ENCODE results near the gene C19orf73. TPM values are rescaled to one million over a fixed set of nuclear protein-coding genes. Genes with fewer than 3 reads are reported as not detected.
A peak's percentile ranks its signal among the peaks of the same experiment; 100 is the strongest.

The C19orf73 gene
- total RNA-seq, 1 donor from 2014 or later: not detected

DNA sequence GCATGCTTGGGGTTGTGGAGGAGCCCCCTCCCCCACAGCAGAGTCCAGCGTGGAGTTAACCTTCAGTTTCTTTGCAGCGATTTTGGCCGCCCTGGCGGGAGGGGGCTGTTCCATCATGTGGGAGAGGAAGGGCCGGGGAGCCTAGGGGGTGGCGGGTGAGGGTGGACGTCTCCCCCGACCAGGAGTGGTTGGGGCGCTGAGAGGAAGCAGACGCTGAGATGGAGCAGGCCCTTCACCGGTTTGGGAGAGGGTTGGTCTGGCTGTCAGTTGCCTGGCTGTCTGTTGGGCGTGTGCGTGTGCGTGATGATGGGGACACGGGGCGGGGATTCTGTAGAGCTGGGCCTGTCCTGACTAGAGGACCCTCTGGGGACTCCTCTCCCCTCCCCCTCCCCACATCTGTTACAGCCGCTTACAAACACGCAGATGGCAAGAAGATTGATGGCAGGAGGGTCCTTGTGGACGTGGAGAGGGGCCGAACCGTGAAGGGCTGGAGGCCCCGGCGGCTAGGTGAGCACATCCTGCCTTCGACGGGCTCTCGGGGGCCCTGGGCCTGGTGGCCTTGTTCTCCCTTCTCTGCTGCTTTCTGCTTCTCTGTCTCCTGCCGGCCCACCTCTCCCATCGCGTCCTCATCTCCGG lies 14.6 kb downstream of the C19orf73 start:
- Histone ChIP-seq H3K9ac (ENCODE audit: low read depth in 1 of 3, low read length in 3 of 3) (no peak overlapping the region), H3K36me3 (ENCODE audit: control insufficient read depth in 3 of 3, insufficient read depth in 3 of 3, low read length in 3 of 3) (peaks cover 66 to 71% (median 70%) of the 10 kb centered on the region in 3 donors), H3K27ac (ENCODE audit: low read depth, low read length) (no peak overlapping the region)

DNA sequence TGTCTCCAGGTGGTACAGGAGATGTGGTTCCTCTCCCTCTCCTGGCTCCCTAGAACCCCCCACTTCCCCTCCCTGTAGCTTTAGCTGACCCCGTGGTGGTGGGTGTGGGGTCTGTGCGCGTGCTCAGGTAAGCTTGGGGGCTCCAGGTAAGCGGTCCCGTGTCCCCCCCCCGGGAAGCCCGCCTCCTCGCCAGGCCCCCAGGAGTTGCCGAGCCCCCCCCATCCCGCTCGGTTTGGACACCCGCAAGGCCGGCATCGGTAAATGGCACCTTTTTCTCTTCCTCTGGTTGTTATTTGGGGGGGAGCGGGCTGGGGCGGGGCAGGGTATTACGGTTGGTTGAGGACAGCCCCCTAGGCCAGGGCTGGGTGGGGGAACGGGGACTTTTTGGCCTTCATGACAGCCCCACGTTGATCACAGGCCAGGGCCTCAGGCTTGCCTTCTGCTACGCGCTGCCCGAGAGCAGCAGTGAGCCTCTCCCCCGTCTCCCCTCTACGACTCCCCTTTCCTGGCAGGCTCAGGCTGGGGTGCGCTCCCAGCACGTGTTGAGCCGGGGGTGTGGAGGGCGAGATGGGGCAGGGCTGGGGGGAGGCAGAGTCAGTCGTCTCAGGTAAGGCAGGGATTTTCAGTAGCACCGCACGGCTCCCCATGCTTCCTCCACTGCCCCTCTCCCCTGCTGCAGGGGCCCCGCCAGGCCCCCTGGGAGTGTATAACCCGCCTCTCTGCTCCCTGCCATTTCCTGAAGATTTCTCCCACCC lies 15.4 kb downstream of the C19orf73 start:
- no peaks in the 10 kb centered on the region for H3K27me3 ChIP-seq (ENCODE audit: control insufficient read depth in 3 of 3, insufficient read depth in 3 of 3, low read length in 3 of 3)
- no peaks in the 10 kb centered on the region for H3K9me3 ChIP-seq (ENCODE audit: control insufficient read depth in 3 of 3, low read length in 3 of 3)
- H3K27ac ChIP-seq (ENCODE audit: low read depth, low read length): no peak overlapping the region
- no peak overlapping the region for H3K9ac ChIP-seq (ENCODE audit: low read depth in 1 of 3, low read length in 3 of 3)
- H3K36me3 ChIP-seq (ENCODE audit: control insufficient read depth in 3 of 3, insufficient read depth in 3 of 3, low read length in 3 of 3): peaks cover 68 to 73% (median 72%) of the 10 kb centered on the region in 3 donors
- no peak overlapping the region for H3K4me3 ChIP-seq (ENCODE audit: low read length in 3 of 3)
- peaks cover 4 to 23% (median 19%) of the 10 kb centered on the region in 3 donors for H3K4me1 ChIP-seq (ENCODE audit: control insufficient read depth in 3 of 3, insufficient read depth in 3 of 3, low read length in 3 of 3)

More for the DNA sequence above, 14.6 kb downstream of the C19orf73 start:
- no peaks in the 10 kb centered on the region for H3K27me3 ChIP-seq (ENCODE audit: control insufficient read depth in 3 of 3, insufficient read depth in 3 of 3, low read length in 3 of 3)
- no peaks in the 10 kb centered on the region for H3K9me3 ChIP-seq (ENCODE audit: control insufficient read depth in 3 of 3, low read length in 3 of 3)
- no peak overlapping the region for H3K4me3 ChIP-seq (ENCODE audit: low read length in 3 of 3)
- peaks cover 3 to 21% (median 12%) of the 10 kb centered on the region in 3 donors for H3K4me1 ChIP-seq (ENCODE audit: control insufficient read depth in 3 of 3, insufficient read depth in 3 of 3, low read length in 3 of 3)

DNA sequence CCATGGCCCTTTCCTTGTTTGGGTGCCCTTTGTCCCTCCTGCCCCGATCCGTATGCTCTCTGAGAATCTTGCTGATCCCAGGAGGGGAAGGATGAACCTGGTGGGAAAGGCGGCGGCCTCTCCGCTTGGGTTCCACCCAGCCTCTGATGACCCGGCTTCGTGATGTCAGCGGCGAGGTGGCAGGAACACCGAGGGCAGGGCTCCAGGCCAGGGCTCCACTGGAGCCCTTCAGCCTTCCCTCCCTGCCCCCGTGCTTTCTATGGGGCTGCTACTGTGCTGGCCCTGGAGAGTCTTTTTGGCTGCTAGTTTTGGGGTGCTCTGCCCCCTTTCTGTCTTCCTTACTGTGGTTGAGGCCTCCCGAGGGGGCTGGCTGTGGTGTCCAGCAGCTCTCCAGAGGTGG lies 16.6 kb downstream of the C19orf73 start:
- peaks cover 16 to 35% (median 31%) of the 10 kb centered on the region in 3 donors for H3K4me1 ChIP-seq (ENCODE audit: control insufficient read depth in 3 of 3, insufficient read depth in 3 of 3, low read length in 3 of 3)
- peaks cover 65 to 72% (median 69%) of the 10 kb centered on the region in 3 donors for H3K36me3 ChIP-seq (ENCODE audit: control insufficient read depth in 3 of 3, insufficient read depth in 3 of 3, low read length in 3 of 3)
- no peak overlapping the region for H3K27ac ChIP-seq (ENCODE audit: low read depth, low read length)
- H3K27me3 ChIP-seq (ENCODE audit: control insufficient read depth in 3 of 3, insufficient read depth in 3 of 3, low read length in 3 of 3): no peaks in the 10 kb centered on the region
- H3K4me3 ChIP-seq (ENCODE audit: low read length in 3 of 3): no peak overlapping the region
- H3K9me3 ChIP-seq (ENCODE audit: control insufficient read depth in 3 of 3, low read length in 3 of 3): no peaks in the 10 kb centered on the region
- H3K9ac ChIP-seq (ENCODE audit: low read depth in 1 of 3, low read length in 3 of 3): no peak overlapping the region

DNA sequence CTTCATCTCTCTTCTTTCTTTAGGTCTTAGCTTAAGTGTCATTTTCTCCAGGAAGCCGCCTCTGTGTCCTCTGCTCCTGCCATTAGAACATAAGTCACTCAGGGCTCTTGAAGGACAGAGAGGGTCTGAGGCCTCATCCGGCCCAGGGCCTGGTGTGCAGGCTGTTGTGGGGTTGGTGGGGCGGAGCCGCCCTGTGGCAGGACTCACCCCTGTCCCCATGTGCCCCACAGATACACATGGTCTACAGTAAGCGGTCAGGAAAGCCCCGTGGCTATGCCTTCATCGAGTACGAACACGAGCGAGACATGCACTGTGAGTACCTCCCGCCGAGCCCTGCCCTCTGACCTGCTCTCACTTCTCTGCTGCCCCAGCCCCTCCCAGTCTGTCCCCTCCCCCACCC lies 17.8 kb downstream of the C19orf73 start:
- Histone ChIP-seq H3K36me3 (ENCODE audit: control insufficient read depth in 3 of 3, insufficient read depth in 3 of 3, low read length in 3 of 3) (peaks cover 54 to 63% (median 61%) of the 10 kb centered on the region in 3 donors), H3K27ac (ENCODE audit: low read depth, low read length) (no peak overlapping the region)

DNA sequence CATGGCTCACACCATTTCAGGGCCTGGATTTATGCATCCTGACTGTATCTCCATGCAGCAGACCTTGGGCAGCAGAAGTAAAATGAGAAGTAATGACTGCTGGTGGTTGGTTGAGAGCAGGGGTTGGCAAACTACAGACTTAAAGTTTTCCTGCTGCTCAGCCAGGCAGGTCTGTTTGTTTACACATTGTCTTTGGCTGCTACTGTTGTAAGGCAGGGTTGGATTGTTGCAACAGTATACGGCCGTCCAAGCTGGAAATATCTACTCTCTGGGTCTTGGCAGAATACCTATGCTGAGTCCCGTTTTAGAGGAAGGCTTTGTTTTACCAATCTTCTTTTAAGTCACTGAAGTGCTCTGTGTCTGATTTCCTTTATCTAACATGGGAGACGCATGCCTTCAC lies 20.1 kb downstream of the C19orf73 start:
- Histone ChIP-seq H3K27ac (ENCODE audit: low read depth, low read length) (peak overlapping the region; percentile 52), H3K27me3 (ENCODE audit: control insufficient read depth in 3 of 3, insufficient read depth in 3 of 3, low read length in 3 of 3) (no peaks in the 10 kb centered on the region), H3K4me3 (ENCODE audit: low read length in 3 of 3) (peak overlapping the region in 1 of 3 donors; percentile 8), H3K36me3 (ENCODE audit: control insufficient read depth in 3 of 3, insufficient read depth in 3 of 3, low read length in 3 of 3) (peaks cover 41 to 46% (median 44%) of the 10 kb centered on the region in 3 donors), H3K9ac (ENCODE audit: low read depth in 1 of 3, low read length in 3 of 3) (peak overlapping the region in 1 of 3 donors; percentile 35), H3K4me1 (ENCODE audit: control insufficient read depth in 3 of 3, insufficient read depth in 3 of 3, low read length in 3 of 3) (peaks cover 42 to 61% (median 50%) of the 10 kb centered on the region in 3 donors), H3K9me3 (ENCODE audit: control insufficient read depth in 3 of 3, low read length in 3 of 3) (no peaks in the 10 kb centered on the region)

More for the DNA sequence above, 17.8 kb downstream of the C19orf73 start:
- H3K4me3 ChIP-seq (ENCODE audit: low read length in 3 of 3): no peak overlapping the region
- H3K9me3 ChIP-seq (ENCODE audit: control insufficient read depth in 3 of 3, low read length in 3 of 3): no peaks in the 10 kb centered on the region
- H3K4me1 ChIP-seq (ENCODE audit: control insufficient read depth in 3 of 3, insufficient read depth in 3 of 3, low read length in 3 of 3): peaks cover 20 to 37% (median 31%) of the 10 kb centered on the region in 3 donors
- H3K27me3 ChIP-seq (ENCODE audit: control insufficient read depth in 3 of 3, insufficient read depth in 3 of 3, low read length in 3 of 3): no peaks in the 10 kb centered on the region
- H3K9ac ChIP-seq (ENCODE audit: low read depth in 1 of 3, low read length in 3 of 3): no peak overlapping the region

DNA sequence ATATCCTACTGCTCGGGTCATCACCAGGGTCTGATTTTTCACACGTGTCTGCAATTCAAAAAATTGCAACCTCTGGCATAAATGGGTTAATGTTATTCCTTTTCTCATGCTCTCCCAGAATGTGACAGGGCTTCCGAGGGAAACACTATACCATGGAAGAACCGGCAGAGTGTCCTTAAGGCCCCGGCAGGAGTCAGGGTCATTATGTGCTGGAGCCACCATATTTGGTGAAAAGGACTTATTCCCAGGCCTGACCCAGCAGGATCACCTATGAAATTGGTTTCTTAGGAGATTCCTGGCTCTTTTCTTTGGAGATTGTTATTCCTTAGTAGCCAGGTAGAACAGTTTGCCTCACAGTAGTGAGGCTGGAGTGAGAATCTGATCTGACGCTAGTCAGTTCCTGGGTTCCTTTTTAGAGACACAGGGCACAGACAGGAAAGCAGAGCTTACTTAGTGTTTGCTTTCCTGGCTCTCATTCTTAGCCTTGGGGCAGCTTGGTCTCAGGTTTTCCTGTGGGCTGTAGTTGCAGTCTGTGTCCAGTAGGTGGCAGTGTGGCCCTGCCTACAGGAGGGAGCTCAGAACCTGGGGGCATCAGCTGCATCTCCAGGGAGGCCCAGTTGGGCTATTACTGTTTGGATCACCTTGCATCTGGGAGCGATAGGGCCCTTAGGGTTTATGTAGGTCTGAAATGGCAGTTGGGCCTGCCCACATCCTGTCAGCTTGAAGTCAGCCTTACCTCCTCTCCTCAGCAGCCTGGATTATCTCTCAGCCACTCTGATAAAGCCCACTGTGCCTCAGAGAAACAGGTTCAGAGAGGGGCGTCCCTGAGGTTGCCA lies 21.3 kb downstream of the C19orf73 start:
- peaks cover 37 to 43% (median 43%) of the 10 kb centered on the region in 3 donors for H3K36me3 ChIP-seq (ENCODE audit: control insufficient read depth in 3 of 3, insufficient read depth in 3 of 3, low read length in 3 of 3)
- peaks cover 43 to 62% (median 50%) of the 10 kb centered on the region in 3 donors for H3K4me1 ChIP-seq (ENCODE audit: control insufficient read depth in 3 of 3, insufficient read depth in 3 of 3, low read length in 3 of 3)
- H3K9ac ChIP-seq (ENCODE audit: low read depth in 1 of 3, low read length in 3 of 3): peak overlapping the region in 2 of 3 donors; percentile 45 to 70
- no peak overlapping the region for H3K4me3 ChIP-seq (ENCODE audit: low read length in 3 of 3)
- H3K9me3 ChIP-seq (ENCODE audit: control insufficient read depth in 3 of 3, low read length in 3 of 3): no peaks in the 10 kb centered on the region
- no peaks in the 10 kb centered on the region for H3K27me3 ChIP-seq (ENCODE audit: control insufficient read depth in 3 of 3, insufficient read depth in 3 of 3, low read length in 3 of 3)
- peak overlapping the region; percentile 52 for H3K27ac ChIP-seq (ENCODE audit: low read depth, low read length)

DNA sequence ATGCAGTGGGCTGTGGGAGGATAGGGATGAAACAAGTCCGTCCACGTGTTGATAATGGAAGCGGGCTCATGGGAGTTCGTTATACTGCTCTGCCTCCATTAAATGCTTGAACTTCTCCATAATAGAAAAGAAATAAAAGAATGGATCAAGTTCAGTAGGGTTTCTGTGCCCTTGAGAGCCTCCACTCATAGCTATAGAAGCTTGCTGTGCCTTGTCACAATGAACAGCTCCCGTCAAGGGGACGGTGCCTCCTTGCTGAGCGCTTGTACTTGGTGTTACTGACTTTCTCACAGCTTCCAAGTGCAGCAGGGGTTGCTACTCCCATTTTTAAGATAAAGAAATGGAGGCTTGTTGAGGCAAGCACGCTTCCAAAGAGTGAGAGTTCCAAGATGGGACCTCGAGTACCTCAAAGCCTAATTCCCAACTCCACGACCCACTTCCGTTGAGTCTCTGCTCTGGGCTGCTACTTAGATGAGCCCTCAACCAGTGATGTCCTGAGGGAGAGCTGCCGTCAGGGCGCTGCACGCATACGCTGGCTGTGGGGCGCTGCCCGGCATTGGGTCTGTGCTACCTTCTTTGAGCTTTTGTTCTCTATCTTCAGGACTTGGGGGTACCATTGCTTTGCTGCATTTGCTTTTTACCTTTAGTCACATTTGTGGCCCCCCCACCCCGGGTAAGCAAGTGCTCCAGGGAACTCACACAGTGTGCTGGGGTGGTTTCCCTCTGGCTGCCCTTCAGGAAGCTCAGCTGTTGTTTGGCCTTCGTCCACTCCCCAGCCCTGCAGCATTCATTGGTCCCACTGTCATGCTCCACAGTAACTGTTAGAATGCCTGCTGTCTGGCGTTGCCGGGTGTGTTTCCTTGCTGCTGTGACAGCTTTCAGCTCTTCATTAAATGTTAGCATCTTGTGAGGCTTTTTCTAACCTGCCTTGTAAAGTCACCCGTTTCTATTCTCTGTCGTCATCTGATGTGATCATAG lies 24.1 kb downstream of the C19orf73 start:
- Histone ChIP-seq H3K9me3 (ENCODE audit: control insufficient read depth in 3 of 3, low read length in 3 of 3) (no peaks in the 10 kb centered on the region), H3K4me1 (ENCODE audit: control insufficient read depth in 3 of 3, insufficient read depth in 3 of 3, low read length in 3 of 3) (peaks cover 43 to 57% (median 49%) of the 10 kb centered on the region in 3 donors), H3K4me3 (ENCODE audit: low read length in 3 of 3) (peak overlapping the region in 1 of 3 donors; percentile 13), H3K27me3 (ENCODE audit: control insufficient read depth in 3 of 3, insufficient read depth in 3 of 3, low read length in 3 of 3) (no peaks in the 10 kb centered on the region), H3K36me3 (ENCODE audit: control insufficient read depth in 3 of 3, insufficient read depth in 3 of 3, low read length in 3 of 3) (peaks cover 40 to 43% (median 41%) of the 10 kb centered on the region in 3 donors), H3K9ac (ENCODE audit: low read depth in 1 of 3, low read length in 3 of 3) (peak overlapping the region in 2 of 3 donors; percentile 35 to 62), H3K27ac (ENCODE audit: low read depth, low read length) (peak overlapping the region; percentile 39)

DNA sequence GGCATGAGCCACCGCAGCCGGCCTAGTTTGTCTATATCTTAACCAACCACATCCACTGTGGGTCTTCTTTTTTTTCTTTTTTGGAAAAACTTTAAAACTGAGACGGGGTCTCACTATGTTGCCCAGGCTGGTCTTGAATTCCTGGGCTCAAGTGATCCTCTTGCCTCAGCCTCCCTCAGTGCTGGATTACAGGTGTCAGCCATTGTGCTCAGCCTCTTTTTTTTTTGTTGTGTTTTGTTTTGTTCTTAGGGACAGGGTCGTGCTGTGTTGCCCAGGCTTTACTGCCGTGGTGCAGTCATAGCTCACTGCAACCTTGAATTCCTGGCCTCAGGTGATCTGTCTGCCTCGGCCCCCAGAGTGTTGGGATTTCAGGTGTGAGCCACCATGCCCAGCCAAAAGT lies 26.3 kb downstream of the C19orf73 start:
- Histone ChIP-seq H3K9me3 (ENCODE audit: control insufficient read depth in 3 of 3, low read length in 3 of 3) (no peaks in the 10 kb centered on the region), H3K27ac (ENCODE audit: low read depth, low read length) (no peak overlapping the region), H3K9ac (ENCODE audit: low read depth in 1 of 3, low read length in 3 of 3) (no peak overlapping the region), H3K4me3 (ENCODE audit: low read length in 3 of 3) (no peak overlapping the region), H3K4me1 (ENCODE audit: control insufficient read depth in 3 of 3, insufficient read depth in 3 of 3, low read length in 3 of 3) (peaks cover 31 to 49% (median 33%) of the 10 kb centered on the region in 3 donors), H3K36me3 (ENCODE audit: control insufficient read depth in 3 of 3, insufficient read depth in 3 of 3, low read length in 3 of 3) (peaks cover 30 to 37% (median 34%) of the 10 kb centered on the region in 3 donors), H3K27me3 (ENCODE audit: control insufficient read depth in 3 of 3, insufficient read depth in 3 of 3, low read length in 3 of 3) (no peaks in the 10 kb centered on the region)
